GM12875 (cell line): Measurements from ENCODE around the gene LDLRAD4.

Experiments used
- H3K4me3 ChIP-seq: one replicate; pipeline ENCODE4 v1.5.1; 2011; ENCODE audit warnings: low read depth, low read length, control low read depth
- CTCF ChIP-seq: IDR thresholded peaks from 2 replicates; pipeline ENCODE4 v1.5.1; 2011; ENCODE audit warnings: low read depth, mild to moderate bottlenecking, control low read depth, inconsistent platforms, low read length, moderate library complexity, borderline replicate concordance; ENCODE audit not compliant: insufficient read depth

The LDLRAD4 gene

DNA sequence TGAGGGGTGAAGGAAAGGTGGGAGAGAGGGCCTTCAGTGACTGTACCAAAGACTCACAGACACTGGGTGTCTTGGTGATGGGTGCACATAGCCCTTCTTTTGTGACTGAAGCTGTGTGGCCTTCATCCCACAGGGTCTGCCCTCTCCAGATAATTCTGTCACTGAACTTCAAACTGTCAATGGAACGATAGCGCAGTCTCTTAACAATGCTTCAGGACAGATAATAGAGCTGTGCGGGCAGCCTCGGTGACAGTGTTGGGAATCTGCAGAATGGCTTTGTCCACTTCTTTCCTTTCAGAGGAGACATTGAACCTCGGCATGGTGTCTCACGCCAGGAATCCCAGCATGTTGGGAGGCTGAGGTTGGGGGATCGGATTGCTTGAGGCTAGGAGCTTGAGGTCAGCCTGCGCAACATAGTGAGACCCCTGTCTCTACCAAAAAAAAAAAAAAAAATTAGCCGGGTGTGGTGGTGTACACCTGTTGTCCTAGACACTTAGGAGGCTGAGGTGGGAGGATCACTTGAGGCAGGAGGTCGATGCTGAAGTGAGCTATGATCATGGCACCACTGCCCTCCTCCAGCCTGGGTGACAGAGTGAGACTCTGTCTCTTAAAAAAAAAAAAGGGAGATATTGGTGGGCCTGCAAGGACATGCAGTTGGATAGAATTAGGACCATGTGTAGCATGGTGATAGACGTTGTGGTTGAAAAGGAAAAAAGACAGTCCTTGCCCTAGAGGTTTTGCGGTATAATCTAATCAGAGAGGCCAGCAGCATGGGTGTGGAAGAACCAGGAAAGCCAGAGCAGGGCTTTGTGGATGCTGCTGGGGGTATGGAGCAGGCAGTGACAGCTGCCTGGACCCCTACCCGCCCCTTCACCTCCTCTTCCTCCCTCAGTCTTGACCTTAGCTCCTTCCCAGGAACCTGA, 91.4 kb downstream of the LDLRAD4 start:
- no peak overlapping the region for H3K4me3 ChIP-seq
- no peak for TF ChIP-seq CTCF

GRCh38 chr18:13311193-13311592, 92.6 kb downstream of the LDLRAD4 start:
- no peak for TF ChIP-seq CTCF
- no peak overlapping the region for H3K4me3 ChIP-seq

DNA sequence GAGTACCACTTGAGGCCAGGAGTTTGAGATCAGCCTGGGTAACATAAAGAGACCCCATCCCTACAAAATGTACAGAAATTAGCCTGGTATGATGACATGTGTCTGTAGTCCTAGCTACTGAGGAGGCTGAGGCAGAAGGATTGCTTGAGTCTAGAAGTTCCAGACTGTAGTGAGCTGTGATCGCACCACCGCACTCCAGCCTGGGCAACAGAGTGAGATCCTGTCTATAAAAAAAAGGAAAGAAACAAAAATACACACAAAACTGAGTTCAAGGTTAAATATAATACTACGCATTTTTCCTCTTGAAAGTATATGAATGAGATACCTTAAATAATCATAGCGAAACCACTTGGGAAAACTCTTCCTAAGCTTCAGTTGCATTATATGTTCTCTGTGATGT, 94.0 kb downstream of the LDLRAD4 start:
- H3K4me3 ChIP-seq, result no peak overlapping the region
- no peak for TF ChIP-seq CTCF

- TF ChIP-seq CTCF, result no peak
- H3K4me3 ChIP-seq, result no peak overlapping the region
Observed at GRCh38 chr18:13313006-13313686, 94.6 kb downstream of the LDLRAD4 start.

- no peak for TF ChIP-seq CTCF
- H3K4me3 ChIP-seq, result no peak overlapping the region
Observed at GRCh38 chr18:13315000-13315399, 96.4 kb downstream of the LDLRAD4 start.

DNA sequence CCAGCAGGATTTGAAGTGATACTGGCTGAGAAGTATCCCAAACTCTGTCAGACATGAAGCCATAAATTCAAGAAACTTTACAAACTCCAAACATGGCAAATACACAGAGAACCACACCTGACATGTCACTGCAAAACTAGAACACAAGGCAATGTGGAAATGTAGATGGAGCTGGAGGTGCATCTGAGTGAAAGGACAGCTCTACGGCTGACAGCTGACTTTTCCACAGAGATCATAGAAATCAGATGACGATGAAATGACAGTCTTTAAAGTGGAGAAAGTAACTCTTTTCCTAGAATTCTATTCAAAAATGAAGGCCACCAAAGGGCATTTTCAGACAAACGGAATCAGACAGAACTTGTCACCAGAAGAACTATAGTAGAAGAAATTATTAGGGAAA, 97.5 kb downstream of the LDLRAD4 start:
- TF ChIP-seq CTCF, result no peak
- no peak overlapping the region for H3K4me3 ChIP-seq
